ENCODE measurements around the gene SLC34A1.

SLC34A1 gene

DNA sequence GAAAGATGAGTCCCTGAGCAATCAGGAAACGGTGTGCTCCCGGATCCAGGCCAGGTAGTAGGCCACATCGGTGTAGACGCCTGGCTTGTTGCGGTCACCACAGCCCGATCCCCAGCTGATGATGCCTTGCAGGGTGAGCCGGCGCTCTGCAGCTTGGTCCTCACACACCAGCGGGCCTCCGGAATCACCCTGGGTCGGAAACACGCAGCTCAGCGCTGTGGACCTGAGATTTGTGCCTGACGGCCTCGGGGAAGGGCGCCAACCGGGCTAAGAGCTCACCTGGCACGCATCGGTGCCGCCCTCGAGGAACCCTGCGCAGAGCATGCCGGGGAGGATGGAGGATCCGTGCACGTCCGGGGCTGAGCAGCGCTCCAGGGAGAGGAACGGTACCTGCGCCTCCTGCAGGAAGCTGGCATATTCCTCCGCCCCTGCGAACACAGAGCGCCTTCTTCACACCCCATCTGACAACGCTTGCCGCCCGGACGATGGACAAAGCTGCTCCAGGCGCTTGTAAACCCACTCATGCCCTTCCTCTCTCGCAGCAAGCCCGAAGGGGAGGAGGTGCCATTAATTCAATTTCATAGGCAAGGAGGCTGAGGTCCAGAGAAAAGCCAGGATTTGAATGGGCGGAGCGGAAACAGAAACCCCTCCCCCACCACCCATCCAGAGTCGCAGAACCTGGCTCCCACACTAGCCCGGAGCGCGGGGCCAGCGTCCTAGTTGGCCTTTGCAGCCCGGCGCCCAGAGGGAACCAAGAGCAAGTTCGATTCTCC is 18.2 kb downstream of the SLC34A1 start:
- ChIA-PET CTCF (interaction anchor here (0.6 to 6.6 kb wide), 35 partner anchors 8 to 589 kb away, joined by 3 to 97 read pairs (median 4); partner anchors contain the start of genes GRK6, LMAN2 and SLC34A1), POLR2A (interaction anchor here (0.8 to 3.8 kb wide), 12 partner anchors 10 to 94 kb away, joined by 3 to 45 read pairs (median 6); partner anchors contain the start of genes GRK6 and PDLIM7)
- no peaks in the 10 kb centered on the region for H3K4me1 ChIP-seq (ENCODE audit: control insufficient read depth, insufficient read depth, low read length)
- H3K36me3 ChIP-seq (ENCODE audit: control insufficient read depth in 2 of 2, insufficient read depth in 1 of 2, low read length in 2 of 2) = no peaks in the 10 kb centered on the region
- H3K4me3 ChIP-seq (ENCODE audit: low read depth, low read length) = peak overlapping the region; percentile 22
- H3K9me3 ChIP-seq (ENCODE audit: control insufficient read depth, insufficient read depth, low read depth, low read length) = no peaks in the 10 kb centered on the region
- H3K27ac ChIP-seq (ENCODE audit: extremely low read depth, low read depth, low read length) = peak overlapping the region; percentile 55; the same call in 1 of the 2 replicates
- TF ChIP-seq ZNF248 (tag by site-specific recombination; IDR thresholded peaks at IDR 0.05) = no peak
- no peak for TF ChIP-seq ZNF274 (IDR thresholded peaks at IDR 0.05; ENCODE audit: low read length)
- no peak for TF ChIP-seq ZNF274 (tag by site-specific recombination; IDR thresholded peaks at IDR 0.05; ENCODE audit: borderline replicate concordance)
- TF ChIP-seq, protein P1, sequence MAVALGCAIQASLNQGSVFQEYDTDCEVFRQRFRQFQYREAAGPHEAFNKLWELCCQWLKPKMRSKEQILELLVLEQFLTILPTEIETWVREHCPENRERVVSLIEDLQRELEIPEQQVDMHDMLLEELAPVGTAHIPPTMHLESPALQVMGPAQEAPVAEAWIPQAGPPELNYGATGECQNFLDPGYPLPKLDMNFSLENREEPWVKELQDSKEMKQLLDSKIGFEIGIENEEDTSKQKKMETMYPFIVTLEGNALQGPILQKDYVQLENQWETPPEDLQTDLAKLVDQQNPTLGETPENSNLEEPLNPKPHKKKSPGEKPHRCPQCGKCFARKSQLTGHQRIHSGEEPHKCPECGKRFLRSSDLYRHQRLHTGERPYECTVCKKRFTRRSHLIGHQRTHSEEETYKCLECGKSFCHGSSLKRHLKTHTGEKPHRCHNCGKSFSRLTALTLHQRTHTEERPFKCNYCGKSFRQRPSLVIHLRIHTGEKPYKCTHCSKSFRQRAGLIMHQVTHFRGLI (tag by site-specific recombination; IDR thresholded peaks at IDR 0.05) = peak; percentile 63; the same call in 1 of the 2 replicates
- TF ChIP-seq ZNF501 (tag by site-specific recombination; IDR thresholded peaks at IDR 0.05) = peak; percentile 81; the same call in 1 of the 2 replicates
- peak; percentile 42; the same call in 1 of the 2 replicates for TF ChIP-seq GLIS1 (tag by site-specific recombination; IDR thresholded peaks at IDR 0.05)
- 0 out of 2 replicates have a peak, but pooled peaks have one; percentile 8 for TF ChIP-seq ZNF121 (tag by site-specific recombination; IDR thresholded peaks at IDR 0.05)
- TF ChIP-seq, protein P2, sequence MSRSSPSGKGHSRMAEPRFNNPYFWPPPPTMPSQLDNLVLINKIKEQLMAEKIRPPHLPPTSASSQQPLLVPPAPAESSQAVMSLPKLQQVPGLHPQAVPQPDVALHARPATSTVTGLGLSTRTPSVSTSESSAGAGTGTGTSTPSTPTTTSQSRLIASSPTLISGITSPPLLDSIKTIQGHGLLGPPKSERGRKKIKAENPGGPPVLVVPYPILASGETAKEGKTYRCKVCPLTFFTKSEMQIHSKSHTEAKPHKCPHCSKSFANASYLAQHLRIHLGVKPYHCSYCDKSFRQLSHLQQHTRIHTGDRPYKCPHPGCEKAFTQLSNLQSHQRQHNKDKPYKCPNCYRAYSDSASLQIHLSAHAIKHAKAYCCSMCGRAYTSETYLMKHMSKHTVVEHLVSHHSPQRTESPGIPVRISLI (tag by site-specific recombination; IDR thresholded peaks at IDR 0.05) = no peak
- TF ChIP-seq ZNF311 (tag by site-specific recombination; IDR thresholded peaks at IDR 0.05; ENCODE audit: borderline replicate concordance) = no peak
- no peak for TF ChIP-seq ZNF133 (tag by site-specific recombination; IDR thresholded peaks at IDR 0.05)
- no peak for TF ChIP-seq ZNF707 (tag by site-specific recombination; IDR thresholded peaks at IDR 0.05)
- TF ChIP-seq ZNF335 (tag by site-specific recombination; conservative IDR thresholded peaks at IDR 0.05) = peak; percentile 42
- TF ChIP-seq MZF1 (tag by site-specific recombination; IDR thresholded peaks at IDR 0.05; ENCODE audit: borderline replicate concordance) = 0 out of 2 replicates have a peak, but pooled peaks have one; percentile 13
- TF ChIP-seq, protein P3, sequence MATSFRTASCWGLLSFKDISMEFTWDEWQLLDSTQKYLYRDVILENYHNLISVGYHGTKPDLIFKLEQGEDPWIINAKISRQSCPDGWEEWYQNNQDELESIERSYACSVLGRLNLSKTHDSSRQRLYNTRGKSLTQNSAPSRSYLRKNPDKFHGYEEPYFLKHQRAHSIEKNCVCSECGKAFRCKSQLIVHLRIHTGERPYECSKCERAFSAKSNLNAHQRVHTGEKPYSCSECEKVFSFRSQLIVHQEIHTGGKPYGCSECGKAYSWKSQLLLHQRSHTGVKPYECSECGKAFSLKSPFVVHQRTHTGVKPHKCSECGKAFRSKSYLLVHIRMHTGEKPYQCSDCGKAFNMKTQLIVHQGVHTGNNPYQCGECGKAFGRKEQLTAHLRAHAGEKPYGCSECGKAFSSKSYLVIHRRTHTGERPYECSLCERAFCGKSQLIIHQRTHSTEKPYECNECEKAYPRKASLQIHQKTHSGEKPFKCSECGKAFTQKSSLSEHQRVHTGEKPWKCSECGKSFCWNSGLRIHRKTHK (tag by site-specific recombination; IDR thresholded peaks at IDR 0.05) = no peak
- TF ChIP-seq ZNF660 (tag by site-specific recombination; IDR thresholded peaks at IDR 0.05) = 0 out of 2 replicates have a peak, but pooled peaks have one; percentile 38
- TF ChIP-seq ZNF416 (tag by site-specific recombination; IDR thresholded peaks at IDR 0.05) = no peak
- TF ChIP-seq, protein P4, sequence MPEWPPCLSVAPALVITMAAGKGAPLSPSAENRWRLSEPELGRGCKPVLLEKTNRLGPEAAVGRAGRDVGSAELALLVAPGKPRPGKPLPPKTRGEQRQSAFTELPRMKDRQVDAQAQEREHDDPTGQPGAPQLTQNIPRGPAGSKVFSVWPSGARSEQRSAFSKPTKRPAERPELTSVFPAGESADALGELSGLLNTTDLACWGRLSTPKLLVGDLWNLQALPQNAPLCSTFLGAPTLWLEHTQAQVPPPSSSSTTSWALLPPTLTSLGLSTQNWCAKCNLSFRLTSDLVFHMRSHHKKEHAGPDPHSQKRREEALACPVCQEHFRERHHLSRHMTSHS (tag by site-specific recombination; IDR thresholded peaks at IDR 0.05) = no peak
- TF ChIP-seq ZNF202 (tag by site-specific recombination; IDR thresholded peaks at IDR 0.05; ENCODE audit: borderline replicate concordance) = no peak
- TF ChIP-seq ZXDB (tag by site-specific recombination; IDR thresholded peaks at IDR 0.05) = peak; percentile 95
- TF ChIP-seq, protein P5, sequence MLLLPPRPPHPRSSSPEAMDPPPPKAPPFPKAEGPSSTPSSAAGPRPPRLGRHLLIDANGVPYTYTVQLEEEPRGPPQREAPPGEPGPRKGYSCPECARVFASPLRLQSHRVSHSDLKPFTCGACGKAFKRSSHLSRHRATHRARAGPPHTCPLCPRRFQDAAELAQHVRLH (tag by site-specific recombination; IDR thresholded peaks at IDR 0.05) = 0 out of 2 replicates have a peak, but pooled peaks have one; percentile 1
- TF ChIP-seq, protein P6, sequence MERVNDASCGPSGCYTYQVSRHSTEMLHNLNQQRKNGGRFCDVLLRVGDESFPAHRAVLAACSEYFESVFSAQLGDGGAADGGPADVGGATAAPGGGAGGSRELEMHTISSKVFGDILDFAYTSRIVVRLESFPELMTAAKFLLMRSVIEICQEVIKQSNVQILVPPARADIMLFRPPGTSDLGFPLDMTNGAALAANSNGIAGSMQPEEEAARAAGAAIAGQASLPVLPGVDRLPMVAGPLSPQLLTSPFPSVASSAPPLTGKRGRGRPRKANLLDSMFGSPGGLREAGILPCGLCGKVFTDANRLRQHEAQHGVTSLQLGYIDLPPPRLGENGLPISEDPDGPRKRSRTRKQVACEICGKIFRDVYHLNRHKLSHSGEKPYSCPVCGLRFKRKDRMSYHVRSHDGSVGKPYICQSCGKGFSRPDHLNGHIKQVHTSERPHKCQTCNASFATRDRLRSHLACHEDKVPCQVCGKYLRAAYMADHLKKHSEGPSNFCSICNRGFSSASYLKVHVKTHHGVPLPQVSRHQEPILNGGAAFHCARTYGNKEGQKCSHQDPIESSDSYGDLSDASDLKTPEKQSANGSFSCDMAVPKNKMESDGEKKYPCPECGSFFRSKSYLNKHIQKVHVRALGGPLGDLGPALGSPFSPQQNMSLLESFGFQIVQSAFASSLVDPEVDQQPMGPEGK (tag by site-specific recombination; IDR thresholded peaks at IDR 0.05) = peak; percentile 72
- 0 out of 2 replicates have a peak, but pooled peaks have one; percentile 43 for TF ChIP-seq ZNF324 (tag by site-specific recombination; IDR thresholded peaks at IDR 0.05)
- peak; percentile 76 for TF ChIP-seq ZNF366 (tag by site-specific recombination; conservative IDR thresholded peaks at IDR 0.05)
- TF ChIP-seq ZNF10 (tag by site-specific recombination; IDR thresholded peaks at IDR 0.05) = 0 out of 2 replicates have a peak, but pooled peaks have one; percentile 13
- peak; percentile 92 for TF ChIP-seq ZNF777 (tag by site-specific recombination; IDR thresholded peaks at IDR 0.05; ENCODE audit: borderline replicate concordance)
- TF ChIP-seq ZNF391 (tag by site-specific recombination; IDR thresholded peaks at IDR 0.05; ENCODE audit: borderline replicate concordance, low read depth) = peak; percentile 52; the same call in 1 of the 2 replicates
- peak; percentile 59 for TF ChIP-seq ZSCAN30 (tag by site-specific recombination; IDR thresholded peaks at IDR 0.05)
- TF ChIP-seq BCL11B (tag by site-specific recombination; IDR thresholded peaks at IDR 0.05; ENCODE audit: low read depth) = peak; percentile 73; the same call in 1 of the 2 replicates

Measured in HEK293 (cell line).